Stimulated activated CD8-positive, alpha-beta memory T cell treated with anti-CD3 and anti-CD28 coated beads, Interleukin-12 subunit alpha, Interleukin-12 subunit beta, amount 100 ng/mL, for 1 hour (primary cell): ENCODE measurements around the gene SPA17.
A peak's percentile ranks its signal among the peaks of the same experiment; 100 is the strongest.

ENCODE experiments used
- DNase-seq: peaks from one replicate; pipeline ENCODE4 v3.0.0-alpha.2; 2020; ENCODE audit warnings: low read depth

Gene SPA17

DNA sequence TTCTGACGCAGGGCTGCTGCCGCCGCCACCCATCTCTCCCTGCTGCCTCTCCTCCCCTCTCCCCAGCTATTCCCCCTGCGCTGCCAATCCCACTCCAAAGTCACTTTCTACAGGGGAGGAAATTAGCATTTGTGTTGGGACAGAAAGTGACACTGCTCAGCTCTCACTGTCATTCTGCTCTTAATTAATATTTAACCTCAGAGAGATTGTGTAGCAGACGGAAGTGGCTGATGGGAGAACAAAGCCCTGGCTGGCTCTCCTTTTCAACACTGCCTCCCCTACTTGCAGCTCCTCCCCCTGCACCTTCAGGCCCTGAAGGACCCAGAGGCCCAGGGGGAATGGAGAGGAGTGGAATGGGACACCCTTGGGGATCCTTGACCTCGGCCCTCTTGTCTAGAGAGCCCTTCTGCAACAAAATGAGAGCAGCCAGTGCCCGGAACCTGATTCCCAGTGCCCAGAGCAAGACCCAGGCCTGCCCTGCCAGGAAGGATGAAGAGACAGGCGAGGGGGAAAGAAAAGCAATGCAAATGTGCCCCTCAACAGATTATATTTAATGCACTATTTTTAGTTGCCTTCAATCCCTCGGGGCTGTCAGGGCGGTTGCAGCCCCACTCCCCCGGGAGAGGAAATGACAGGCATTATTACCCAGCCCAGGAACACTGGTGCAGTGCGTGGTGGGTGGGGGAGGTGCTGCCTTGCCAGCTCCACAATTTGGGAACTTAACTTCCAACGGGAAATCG, 51.4 kb downstream of the SPA17 start:
- no peak for DNase-seq

DNA sequence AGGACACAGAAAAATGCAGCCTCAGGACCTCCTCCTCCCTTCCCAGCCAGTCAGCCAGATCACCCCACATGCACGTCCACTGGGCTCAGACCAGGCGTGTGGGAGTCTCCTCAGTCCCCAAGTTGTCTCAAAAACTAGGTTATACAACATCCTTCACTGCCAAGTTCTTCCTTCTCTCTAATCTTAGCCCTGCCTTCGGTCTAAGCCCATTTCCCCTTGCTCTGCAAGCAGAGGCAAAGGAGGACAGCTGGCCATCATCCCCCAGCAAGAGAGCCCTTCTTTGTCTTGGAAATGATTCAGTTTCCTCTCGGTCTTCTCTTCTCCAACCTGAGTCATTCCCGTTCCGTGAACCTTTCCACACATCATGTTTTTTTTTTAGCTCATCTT, 52.0 kb downstream of the SPA17 start:
- DNase-seq, result no peak

DNA sequence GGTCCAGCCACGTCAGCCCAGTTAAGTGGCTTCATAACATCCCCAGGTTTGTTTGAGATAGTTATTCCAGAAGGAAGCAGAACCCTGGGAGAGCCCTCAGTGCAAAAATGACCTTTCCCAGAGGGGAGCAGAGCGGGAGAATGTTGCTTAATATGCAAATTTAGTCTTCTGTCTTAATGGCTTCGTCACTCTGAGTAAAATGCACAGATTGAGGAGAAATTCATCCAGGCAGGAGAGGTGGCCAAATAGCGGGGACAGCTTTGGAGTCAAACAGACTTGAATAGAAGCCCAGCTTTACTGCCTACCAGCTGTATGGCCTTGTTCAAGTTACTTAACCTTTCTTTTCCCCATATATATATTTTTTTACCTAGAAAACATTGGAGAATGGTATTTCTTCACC, 53.8 kb downstream of the SPA17 start:
- DNase-seq, result no peak

- DNase-seq, result no peak
These were observed 54.4 kb downstream of the SPA17 start for GRCh38 chr11:124728134-124728533.

- DNase-seq, result no peak
These were observed 55.9 kb downstream of the SPA17 start for GRCh38 chr11:124729571-124729970.

DNA sequence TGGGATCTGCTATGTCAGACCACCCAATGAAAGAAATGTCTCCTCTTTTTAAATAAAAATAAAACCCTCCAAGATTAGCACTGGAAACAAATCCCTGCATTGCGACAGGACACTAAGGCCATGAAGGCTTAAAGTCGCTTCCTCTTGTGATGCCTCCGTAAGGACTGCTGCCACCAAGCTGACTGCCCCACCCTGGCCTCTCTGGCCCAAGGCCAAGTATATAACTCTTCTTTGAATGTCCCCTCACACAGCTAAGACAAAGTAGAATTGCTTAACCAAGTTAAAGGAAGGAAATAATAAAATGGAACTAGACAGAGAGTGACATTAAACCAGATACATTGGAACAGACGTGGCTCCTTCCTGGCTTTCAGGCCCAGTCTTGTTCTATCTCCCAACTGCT, 58.5 kb downstream of the SPA17 start:
- DNase-seq, result no peak

- no peak for DNase-seq
These were observed 63.0 kb downstream of the SPA17 start for GRCh38 chr11:124736736-124737135.

DNA sequence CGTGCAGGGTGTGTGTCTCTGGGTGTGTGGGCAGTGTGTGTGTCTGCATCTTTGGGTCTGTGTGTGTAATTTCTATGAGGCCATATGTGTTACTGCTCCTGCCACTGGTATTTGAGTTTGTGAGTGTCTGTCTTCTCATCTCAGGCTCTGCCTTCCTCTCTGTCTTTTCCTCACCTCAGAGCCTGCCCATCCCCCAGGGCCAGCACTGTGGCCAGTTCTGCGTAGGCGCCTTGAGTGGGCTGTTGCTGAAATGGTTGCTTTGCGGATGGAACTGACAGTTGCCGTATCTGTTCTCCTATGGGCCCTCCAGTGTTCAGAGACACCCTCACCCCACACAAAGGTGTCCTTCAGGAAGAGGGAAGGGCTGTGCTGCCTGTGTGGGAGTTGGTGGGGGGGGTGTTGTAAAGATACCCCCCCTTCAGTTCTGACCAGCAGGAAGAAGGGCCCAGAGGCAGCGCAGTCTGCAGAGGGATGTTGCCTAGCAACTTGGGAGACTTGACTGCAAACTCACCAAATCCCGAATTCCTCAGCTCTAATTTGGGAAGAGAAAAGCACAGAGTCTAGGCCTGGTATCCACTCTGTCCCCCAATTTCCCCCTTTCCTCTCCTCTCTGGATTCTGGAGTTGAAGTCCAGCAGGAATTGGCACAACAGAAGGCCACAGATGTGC, 64.1 kb downstream of the SPA17 start:
- DNase-seq, result no peak

- no peak for DNase-seq
These were observed 65.2 kb downstream of the SPA17 start for GRCh38 chr11:124738713-124739478.

DNA sequence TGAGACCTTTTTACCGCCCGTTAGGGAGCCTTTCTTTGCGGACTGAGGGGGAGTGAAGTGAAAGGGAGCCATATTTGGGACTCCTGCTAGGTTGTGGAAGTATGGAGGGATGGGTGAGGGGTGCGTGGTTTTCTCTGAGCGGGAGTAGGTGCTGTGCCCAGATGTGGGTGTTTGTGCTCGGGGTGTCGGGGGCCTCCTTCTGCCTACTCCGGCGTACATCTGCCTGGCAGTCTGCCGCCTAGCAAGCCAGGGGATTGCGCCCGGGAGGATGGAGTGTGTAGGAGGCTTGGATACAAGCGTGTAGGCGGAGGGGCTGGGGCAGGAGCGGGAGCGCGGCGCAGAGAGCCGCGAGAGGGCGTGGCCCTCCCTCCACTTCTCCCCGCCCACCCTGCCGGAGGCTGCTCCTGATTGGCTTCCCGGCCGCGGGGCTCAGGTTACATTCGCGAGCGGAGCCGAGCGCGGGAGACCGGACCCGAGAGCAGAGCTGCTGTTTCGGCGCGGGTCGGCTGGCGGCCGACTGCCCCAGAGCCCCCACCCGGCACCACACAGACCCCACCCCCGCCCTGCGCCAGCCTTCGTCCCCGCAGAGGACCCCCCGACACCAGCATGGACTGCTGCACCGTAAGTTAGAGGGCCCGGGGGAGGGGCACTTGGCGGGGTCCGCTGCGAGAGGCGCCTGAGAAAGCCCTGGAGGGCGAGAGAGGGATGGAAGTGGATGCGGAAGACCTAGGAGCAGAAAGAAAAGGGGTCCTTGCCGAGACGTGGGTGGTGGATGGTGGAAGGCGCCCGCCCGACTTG, 66.0 kb downstream of the SPA17 start, which contains the start of gene NRGN:
NRGN (plus strand) TSS at position 464 of the 798 bp plus-strand sequence; CDS start at position 607, 143 bp downstream.
- peak; percentile 73 for DNase-seq

- no peak for DNase-seq
These were observed 66.7 kb downstream of the SPA17 start for GRCh38 chr11:124740277-124740882.

DNA sequence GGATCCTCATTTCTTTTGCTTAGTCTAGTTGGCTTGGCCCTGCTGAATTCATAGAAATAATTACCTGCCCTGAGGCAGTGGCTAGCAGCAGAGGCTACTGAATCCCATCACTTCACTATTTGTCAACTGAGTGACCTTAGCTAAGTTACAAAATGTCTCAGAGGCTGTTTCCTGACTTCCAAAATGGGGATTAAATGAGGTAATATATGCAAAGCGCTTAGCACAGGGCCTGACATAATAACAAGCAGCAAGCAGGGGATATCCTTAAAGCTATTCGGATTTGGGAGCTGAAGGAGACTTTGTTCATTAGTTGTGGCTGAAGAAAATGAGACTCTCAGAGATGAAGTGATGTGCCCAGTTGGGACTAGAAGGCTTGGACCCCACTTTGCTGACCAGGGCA, 68.9 kb downstream of the SPA17 start:
- no peak for DNase-seq

DNA sequence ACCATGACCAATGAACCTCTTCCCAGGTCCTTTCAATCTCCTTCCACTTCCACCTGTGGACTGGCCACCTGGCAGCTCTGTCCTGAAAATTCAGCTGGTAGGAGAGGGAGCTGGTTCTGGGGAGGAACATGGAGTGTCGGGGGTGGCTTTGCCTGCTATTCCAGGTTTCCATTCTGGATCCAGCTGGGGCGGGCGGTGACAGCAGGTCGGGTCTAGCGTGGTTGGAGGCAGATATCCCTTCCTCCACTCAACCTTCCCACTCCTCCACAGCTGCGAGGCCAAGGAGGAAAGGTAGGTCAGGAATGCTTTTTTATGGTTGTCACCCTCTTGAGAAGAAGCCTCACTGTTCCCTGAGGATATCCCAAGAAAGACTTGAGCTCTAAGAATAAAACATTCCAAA, 69.3 kb downstream of the SPA17 start:
- no peak for DNase-seq

DNA sequence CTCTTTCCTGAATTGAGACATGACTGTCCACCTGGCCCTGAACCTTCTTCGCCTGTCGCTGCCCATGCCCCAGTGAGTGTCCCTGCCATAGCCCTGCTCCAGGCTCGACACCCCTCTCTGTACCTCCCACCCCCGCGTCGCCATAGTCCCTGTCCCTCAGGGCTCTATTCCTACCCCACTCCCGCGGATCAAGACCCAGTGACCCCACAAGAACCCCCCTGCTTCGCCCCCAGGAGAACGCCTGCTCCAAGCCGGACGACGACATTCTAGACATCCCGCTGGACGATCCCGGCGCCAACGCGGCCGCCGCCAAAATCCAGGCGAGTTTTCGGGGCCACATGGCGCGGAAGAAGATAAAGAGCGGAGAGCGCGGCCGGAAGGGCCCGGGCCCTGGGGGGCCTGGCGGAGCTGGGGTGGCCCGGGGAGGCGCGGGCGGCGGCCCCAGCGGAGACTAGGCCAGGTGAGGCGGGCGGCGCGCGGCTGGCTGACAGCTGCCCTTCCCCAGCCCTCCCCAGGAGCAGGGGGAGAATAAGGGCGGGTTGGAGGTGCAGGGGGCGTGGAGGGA, 71.6 kb downstream of the SPA17 start:
- no peak for DNase-seq

DNA sequence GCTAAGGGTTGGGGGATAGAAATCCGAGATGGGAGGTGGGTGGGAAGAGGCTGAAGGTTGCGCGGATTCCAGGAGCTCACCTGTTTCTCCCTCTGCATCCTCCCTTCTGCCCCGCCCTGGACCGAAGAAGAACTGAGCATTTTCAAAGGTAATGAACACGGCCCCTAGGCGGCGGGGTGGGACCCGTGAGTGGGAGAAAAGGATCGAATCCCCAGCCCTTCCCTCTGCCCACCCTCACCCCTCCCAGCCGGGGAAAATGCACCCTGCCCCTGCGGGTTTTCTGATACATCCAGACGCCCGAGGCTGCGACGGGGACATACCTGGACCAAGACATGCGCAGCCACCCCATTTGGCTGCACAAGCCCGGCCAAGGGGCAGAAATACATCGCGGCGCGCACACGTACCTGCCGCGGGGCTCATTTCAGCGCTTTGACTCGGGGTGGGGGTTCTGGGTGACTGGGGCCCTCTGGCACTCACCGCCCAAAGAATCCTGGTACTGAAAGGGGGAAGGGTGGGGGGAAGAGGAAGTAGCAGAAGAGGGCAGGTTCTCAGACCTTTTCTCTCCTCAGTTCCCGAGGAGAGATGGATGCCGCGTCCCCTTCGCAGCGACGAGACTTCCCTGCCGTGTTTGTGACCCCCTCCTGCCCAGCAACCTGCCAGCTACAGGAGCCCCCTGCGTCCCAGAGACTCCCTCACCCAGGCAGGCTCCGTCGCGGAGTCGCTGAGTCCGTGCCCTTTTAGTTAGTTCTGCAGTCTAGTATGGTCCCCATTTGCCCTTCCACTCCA, 72.3 kb downstream of the SPA17 start:
- DNase-seq, result no peak

DNA sequence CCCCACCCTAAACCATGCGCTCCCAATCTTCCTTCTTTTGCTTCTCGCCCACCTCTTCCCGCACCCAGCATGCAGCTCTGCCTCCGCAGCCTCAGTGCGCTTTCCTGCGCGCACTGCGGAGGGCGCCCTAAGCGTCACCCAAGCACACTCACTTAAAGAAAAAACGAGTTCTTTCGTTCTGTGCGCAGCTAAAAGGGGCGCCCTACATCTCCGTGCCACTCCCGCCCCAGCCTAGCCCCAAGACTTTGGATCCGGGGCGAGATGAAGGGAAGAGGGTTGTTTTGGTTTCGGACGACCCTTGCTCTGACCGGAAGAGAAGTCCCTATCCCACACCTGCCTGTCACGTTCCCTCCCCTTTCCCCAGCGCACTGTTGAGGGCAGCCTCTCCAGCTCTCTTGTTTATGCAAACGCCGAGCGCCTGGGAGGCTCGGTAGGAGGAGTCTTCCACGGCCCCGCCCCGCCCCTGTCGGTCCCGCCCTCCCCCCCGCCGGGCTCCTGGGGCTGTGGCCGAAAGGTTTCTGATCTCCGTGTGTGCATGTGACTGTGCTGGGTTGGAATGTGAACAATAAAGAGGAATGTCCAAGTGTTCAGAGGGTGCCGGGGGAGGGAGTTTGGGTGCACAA, 73.0 kb downstream of the SPA17 start:
- DNase-seq, result peak; percentile 65
